ENCODE results near the gene ENOX1.

DNA sequence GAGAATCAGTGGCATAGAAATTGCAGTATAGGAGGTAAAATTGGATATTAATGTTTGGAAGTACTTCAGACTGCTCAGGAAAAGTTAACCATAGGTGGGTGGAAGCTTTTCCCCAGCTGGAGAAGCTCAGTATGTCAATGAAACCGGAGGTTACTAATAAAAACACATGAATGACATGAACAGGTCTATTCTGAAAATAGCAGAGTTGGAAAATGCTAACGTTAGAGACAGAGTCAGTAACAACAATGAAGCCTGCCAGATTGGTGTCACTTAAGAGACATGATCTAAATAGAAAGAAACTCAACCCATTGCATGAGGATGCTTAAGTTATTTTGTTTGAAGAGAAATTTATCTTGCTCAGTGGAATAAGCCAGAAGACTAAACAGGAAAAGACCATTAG lies 398.9 kb downstream of the ENOX1 start:
- TF ChIP-seq CTCF (IDR thresholded peaks at IDR 0.05), result no peak
- no peak for TF ChIP-seq POLR2AphosphoS5 (IDR thresholded peaks at IDR 0.05)
- TF ChIP-seq EP300 (IDR thresholded peaks at IDR 0.05), result no peak
- no peak for TF ChIP-seq POLR2A (IDR thresholded peaks at IDR 0.05)
